Stomach (tissue), 4 donors: ENCODE data around the gene ALDH18A1.

ENCODE experiments used
- CTCF ChIP-seq, 7 experiments: fragments of 450-650 bp in 4 of 7; fragments of 200-600 bp in 3 of 7; sonication (generic) in 3 of 7; IDR thresholded peaks; one replicate each; pipeline ENCODE4 v1.5.1; 2016 to 2019; ENCODE audit warnings: antibody characterized with exemption in 7 of 7, control low read depth in 2 of 7, mild to moderate bottlenecking in 1 of 7
- POLR2A ChIP-seq, 4 donors: fragments of 450-650 bp; IDR thresholded peaks; one replicate each; pipeline ENCODE4 v1.6.1; 2016; ENCODE audit warnings: antibody characterized with exemption in 4 of 4, control low read depth in 2 of 4, mild to moderate bottlenecking in 1 of 4, moderate library complexity in 1 of 4
- POLR2AphosphoS5 ChIP-seq, 3 donors: sonication (generic); formaldehyde crosslinking; IDR thresholded peaks; one replicate each; pipeline ENCODE4 v1.6.1; 2016; ENCODE audit warnings: antibody characterized with exemption in 3 of 3

DNA sequence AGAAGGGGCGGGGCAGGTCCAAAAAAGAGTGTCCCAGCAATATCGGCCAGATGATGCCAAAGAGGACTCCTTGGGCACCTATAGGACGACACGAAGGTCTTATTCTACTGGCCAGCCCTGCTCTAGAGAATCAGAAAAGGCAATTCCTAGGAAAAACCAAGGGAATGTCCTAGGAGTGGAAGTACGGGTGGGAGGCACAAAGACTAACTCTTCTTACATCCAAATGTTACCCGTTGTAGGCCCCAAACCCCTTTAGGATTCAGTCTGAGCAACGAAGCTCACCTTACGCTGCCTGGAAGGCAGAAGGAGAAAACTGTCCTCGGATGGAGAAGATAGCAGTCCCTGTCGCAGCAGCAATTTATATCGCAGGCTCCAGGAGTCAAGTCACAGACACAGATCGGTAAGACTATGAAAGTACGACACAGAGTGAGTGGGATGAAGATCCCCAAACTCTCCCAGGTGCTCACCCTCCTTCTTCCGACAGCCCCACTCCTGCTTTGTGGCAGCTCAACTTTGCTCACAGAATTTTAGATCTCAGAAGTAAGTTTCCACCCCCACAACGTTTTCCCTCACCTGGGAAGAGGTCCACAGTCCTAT, 36.7 kb upstream of the ALDH18A1 start:
- no peak for TF ChIP-seq CTCF (IDR thresholded peaks at IDR 0.05)
- TF ChIP-seq POLR2A (IDR thresholded peaks at IDR 0.05): no peak
- no peak for TF ChIP-seq POLR2AphosphoS5 (IDR thresholded peaks at IDR 0.05)
